HG03039 (cell line): ENCODE data around the gene CNTRL.
"Not testable (repeated sequence)": the region's sequence is repeated elsewhere in the genome, so short reads cannot be mapped to it uniquely, and the experiment has no call there.

Experiments used
- ATAC-seq: cut with Tn5 transposase; IDR thresholded peaks from one replicate; pipeline ENCODE4 v1.9.1; 2021; ENCODE audit warnings: mild to moderate bottlenecking, moderate library complexity; ENCODE audit not compliant: unreplicated experiment

CNTRL gene, protein sequence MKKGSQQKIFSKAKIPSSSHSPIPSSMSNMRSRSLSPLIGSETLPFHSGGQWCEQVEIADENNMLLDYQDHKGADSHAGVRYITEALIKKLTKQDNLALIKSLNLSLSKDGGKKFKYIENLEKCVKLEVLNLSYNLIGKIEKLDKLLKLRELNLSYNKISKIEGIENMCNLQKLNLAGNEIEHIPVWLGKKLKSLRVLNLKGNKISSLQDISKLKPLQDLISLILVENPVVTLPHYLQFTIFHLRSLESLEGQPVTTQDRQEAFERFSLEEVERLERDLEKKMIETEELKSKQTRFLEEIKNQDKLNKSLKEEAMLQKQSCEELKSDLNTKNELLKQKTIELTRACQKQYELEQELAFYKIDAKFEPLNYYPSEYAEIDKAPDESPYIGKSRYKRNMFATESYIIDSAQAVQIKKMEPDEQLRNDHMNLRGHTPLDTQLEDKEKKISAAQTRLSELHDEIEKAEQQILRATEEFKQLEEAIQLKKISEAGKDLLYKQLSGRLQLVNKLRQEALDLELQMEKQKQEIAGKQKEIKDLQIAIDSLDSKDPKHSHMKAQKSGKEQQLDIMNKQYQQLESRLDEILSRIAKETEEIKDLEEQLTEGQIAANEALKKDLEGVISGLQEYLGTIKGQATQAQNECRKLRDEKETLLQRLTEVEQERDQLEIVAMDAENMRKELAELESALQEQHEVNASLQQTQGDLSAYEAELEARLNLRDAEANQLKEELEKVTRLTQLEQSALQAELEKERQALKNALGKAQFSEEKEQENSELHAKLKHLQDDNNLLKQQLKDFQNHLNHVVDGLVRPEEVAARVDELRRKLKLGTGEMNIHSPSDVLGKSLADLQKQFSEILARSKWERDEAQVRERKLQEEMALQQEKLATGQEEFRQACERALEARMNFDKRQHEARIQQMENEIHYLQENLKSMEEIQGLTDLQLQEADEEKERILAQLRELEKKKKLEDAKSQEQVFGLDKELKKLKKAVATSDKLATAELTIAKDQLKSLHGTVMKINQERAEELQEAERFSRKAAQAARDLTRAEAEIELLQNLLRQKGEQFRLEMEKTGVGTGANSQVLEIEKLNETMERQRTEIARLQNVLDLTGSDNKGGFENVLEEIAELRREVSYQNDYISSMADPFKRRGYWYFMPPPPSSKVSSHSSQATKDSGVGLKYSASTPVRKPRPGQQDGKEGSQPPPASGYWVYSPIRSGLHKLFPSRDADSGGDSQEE (N-terminal part only)

DNA sequence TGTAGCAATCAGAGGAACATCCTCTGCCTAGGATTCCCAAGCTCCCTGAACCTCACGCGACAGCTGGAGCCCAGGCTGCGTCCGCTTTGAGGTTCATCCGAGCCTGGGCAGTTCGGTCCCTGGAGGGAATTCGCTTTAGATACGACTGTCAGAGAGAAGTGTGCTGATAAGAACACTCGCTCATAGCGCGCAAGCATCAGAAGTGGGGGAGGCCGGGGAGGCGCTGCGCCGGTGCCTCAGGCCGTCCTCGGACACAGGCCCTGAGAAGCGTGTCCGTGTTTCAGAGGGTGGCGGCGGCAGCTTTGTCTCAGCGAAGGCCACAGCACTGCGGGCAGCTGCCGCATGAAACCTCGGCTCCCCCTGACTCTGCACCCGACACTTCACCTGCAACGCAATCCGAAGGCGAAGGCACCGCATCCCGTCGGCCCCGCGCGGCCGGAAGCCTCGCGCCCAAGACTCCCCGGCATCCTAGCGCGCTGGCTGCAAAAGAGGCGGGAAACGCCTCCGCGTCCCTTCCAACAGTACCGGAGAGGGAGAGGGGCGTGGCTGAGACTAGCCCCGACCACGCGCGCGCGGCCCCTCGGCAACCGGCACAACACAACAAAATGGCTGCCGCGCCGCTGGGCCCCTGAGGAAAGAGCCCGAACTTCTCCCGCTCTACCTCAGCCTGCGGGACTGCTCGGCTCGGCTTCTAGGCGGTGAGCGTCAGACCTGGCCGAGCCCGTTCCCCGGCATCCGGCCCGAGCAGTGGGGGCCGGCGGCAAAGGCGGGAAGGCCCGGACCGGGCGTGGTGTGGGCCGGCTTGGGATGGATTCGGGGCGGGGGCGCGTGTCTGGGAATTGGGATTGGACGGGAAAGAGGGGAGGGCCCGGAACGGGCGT, at the start of gene CNTRL:
TSS of gene CNTRL (plus strand) at position 586 of the 881 bp plus-strand sequence. CDS start 13,372 bp downstream, outside the sequence.
- peak; percentile 71 for ATAC-seq

DNA sequence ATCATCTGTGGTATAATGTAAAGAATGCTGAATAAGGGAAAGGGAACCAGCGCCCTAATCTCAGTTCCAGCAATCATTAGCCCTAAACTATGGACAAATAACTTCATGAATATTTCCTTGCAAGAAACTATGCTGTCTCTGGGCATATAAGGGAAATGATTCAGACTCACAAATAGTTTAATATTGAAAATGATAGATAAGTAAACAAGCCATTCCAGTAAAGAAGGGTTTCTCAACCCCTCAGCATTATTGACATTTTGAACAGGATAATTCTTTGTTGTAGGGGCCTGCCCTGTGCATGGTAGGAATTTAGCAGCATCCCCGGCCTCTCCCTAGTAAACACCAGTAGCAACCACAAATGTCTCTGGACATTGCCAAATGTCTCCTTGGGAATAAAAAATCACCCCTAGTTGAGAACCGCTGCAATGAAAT, 48.5 kb upstream of the CNTRL start:
- no peak for ATAC-seq

DNA sequence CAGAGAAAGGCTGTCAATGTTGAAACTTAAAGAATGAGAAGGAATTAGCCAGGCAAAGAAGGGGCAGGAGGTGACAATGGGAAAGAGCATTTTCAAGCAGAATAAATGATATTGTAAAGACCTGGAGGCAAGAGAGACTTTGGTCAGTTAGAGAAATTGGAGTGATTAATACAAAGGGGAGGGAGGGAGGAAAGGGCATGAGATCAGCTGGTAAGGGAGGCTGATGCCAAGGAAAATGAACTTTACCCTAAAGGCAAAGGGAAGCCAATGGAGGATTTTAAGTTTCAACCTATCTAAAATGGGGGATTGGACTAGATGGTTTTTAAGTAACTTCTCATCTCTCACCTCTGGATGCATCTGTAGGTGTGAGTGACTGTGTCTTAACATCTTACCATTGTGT, 48.0 kb upstream of the CNTRL start:
- no peak for ATAC-seq

DNA sequence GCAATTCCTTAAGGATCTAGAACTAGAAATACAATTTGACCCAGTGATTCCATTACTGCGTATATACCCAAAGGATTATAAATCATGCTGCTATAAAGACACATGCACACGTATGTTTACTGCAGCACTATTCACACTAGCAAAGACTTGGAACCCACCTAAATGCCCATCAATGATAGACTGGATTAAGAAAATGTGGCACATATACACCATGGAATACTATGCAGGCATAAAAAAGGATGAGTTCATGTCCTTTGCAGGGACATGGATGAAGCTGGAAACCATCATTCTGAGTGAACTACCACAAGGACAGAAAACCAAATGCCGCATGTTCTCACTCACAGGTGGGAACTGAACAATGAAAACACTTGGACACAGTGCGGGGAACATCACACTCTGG, 46.5 kb upstream of the CNTRL start:
- ATAC-seq, result not testable (repeated sequence)

DNA sequence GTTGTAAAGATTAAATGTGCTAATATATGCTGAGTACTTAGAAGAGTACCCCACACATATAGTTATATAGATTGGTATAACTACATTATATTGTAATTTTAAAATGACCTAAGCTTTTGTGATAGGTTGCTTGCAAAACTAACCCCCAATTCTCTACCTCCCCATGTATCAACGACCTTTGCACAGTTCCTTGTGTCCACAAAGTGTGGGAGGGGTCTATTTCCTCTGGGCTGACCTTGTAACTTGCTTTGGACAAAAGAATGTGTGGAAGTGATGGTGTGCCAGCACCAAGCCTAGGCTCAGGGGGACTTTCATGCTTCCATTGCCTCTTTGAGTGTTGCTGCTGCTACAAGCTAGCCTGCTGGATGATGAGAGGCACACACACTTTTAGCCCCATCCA, 45.3 kb upstream of the CNTRL start:
- ATAC-seq, result no peak

DNA sequence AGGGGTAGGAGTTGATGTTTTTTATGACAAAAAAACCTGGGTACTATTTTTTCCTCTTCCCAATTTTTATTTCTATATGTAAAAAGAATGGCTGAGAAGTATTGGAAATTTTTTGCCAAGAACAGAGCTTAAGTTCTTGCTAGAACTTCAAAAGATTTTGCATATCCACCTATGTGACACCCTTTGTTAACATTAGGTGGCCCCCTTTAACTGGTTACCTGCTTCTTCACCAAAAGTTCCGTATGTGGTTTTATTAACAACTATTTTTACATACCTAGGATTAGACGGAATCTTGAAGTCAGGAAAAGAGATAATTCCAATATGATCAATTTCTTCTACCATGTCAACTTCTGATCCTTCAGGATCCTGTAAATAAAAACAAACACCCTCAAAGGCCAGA, 40.2 kb upstream of the CNTRL start:
- no peak for ATAC-seq

DNA sequence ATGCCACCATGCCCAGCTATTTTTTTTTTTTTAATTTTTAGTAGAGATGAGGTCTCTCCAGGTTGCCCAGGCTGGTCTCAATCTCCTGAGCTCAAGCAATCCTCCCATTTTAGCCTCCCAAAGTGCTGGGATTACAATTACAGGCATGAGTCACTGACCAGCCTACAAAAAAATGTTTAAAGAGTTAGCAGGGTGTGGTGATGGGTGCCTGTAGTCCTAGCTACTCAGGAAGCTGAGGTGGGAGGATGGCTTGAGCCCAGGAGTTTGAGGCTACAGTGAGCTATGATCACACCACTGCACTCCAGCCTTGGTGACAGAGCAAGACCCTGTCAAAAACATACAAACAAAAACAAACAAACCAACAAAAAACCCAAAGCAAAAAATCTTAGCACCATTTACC, 39.0 kb upstream of the CNTRL start:
- ATAC-seq, result not testable (repeated sequence)

DNA sequence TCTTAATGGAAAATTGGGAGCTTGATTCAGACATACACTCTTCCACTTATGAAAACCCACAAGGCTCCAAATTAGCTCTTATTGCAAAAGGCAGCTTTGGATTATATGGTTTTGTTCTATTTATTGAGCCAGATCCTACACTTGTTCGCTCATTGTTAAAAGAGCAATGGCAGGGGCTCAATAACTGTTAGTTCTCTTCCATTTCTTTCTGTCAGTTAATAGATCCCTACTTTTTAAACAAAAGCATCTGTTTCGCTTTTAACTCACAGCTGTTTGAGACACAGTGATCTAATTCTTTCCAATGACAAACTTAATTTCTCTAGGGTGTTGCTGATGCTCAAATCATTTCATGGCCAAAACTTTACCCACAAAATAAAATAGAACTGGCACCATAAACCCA, 36.4 kb upstream of the CNTRL start:
- ATAC-seq, result no peak

DNA sequence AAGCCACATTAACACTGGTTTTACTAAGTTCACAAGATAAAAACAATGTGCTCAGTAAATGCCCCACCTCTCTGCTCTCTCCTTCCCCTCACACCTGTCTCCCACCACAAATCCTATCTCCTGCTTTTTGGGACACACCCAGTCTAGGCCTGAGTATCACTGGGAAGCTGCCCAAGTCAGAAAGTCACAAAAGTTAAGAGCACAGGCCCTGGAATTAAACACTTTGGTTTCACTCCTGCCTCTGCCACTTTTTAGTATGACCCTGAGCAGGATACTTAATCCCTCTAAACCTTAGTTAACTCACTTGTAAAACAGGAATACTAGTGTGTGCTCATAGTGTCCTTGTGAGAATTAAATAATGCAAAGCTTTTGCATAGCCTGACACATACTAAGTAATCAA, 36.0 kb upstream of the CNTRL start:
- no peak for ATAC-seq

DNA sequence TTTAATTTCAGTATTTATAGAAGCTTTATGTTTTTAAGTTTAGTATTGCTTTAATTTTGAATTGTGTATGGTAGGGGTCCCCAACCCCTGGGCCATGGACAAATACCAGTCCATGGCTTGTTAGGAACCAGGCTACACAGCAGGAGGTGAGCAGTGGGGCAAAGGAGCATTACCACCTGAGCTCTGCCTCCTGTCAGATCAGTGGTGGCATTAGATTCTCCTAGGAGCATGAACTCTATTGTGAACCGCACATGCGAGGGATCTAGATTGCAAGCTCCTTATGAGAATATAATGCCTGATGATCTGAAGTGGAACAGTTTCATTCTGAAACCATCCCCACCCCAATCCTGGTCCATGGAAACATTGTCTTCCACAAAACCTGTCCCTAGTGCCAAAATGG, 26.6 kb upstream of the CNTRL start:
- no peak for ATAC-seq

DNA sequence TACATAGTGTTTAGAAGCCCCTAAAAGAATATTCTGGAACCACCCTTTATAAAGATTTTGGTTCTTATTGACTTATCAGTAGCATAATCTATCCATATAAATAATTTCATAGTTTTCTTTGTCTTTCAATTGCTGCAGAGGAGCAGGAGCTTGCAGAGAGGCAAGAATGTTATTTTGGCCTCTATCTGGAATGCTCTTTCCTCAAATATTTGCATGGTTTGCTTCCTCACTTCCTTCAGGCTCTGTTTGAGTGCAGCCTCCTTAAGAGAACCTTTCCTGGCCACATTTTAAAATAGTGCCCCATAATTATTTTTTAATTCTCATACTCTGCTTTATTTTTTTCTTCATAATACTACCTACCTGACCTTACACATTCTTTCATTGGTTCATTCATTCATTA, 26.1 kb upstream of the CNTRL start:
- no peak for ATAC-seq

DNA sequence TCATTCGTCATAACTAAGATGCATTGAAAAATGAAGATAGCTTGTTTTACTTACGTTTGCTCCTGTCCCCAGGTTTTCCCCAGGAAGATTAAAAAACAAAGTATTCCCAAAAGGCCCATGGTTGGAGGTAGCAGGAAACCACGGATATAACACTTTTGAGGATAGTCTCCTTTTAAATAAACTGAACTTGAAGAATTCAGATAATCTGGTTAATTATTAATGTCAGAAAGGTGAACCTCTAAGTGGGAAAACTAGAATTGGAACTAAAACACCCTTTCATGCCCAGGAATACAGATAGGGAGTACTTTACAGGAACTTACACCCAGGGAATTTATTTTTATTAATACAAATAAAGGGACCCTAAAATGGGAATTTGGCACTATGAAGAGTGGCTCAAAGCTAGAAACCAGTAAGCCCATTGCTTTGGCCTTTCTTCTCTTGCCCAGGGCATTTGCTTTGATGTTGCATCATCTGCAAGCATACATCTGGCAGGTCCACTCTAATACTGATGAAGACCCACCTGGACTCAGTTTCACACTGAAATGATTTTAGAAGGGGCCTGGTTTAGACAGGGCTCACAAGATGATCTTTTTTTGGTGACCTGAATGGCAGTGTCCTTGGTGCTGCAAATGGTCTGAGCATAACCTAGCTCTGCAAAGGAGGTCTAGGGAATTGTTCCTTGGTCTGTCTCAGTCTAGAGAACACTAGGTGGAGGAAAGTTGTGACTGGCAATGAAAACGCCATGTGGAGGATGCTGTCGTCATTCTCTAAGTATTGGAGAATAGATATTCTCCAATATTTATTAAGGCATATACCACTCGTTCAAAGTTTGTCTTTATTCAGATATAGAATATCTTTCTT, 24.4 kb upstream of the CNTRL start, which contains the start of gene C5:
TSS of gene C5 (minus strand) at position 148 of the 861 bp plus-strand sequence. CDS start at position 119, 29 bp downstream.
- no peak for ATAC-seq

DNA sequence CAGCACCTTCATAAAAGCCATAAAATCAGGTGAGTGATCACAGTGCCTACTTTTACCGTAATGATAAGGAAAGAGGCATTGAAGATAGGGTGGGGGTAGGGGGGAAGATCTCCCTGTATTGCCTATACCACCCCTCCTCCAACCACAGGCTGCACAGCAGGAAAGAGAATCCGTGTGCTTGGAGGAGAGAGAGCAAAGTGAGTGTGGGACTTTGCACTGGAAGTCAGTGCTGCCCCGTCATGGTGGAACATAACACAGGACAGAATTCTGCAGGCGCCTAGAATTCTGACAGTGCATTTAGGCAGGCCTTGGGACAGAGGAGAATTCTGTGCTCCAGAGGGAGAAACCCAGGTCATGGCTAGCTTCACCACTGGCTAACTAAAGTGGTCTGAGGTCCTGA, 21.2 kb upstream of the CNTRL start:
- no peak for ATAC-seq

DNA sequence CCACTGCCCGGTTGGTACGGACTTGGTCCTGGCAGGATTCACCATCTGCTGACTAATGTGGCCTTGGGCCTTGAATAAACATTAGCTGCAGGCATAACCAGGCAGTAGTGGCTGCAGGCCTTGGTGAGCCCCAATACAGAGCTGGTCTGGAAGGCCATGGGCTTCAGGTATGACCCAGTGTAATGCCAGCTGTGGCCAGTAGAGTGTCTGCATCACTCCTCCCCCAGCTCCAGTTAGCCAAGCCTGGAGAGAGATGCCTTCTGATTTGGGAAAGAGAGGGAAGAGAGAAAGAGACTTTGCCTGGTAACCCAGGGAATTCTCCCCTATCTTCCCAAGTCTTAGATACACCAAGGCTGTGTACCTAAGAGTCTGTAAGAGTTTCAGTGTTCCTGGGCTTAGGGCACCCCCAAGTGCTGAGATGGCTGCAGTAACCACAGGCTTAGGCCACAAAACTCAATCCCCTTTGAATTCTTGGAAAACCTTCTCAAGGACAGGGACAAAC, 19.1 kb upstream of the CNTRL start:
- no peak for ATAC-seq

DNA sequence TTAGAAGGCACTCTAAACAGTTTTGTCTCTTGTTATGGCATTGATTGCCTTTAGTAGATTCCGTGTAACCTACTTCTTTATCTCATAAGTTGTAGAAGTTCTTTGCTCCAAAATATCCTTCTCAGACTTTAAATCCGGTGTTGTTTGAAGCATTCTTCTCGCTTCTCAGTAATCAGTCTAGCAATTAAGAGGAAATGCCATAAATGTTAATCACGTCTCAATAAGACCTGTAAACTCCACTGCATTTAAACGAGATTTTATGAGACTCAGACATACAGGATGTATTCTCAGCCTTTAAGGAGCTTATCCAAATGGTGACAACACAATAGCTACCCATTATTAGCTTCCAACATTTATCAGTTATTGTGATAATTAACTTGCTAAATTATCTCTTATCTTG, 16.9 kb upstream of the CNTRL start:
- no peak for ATAC-seq

DNA sequence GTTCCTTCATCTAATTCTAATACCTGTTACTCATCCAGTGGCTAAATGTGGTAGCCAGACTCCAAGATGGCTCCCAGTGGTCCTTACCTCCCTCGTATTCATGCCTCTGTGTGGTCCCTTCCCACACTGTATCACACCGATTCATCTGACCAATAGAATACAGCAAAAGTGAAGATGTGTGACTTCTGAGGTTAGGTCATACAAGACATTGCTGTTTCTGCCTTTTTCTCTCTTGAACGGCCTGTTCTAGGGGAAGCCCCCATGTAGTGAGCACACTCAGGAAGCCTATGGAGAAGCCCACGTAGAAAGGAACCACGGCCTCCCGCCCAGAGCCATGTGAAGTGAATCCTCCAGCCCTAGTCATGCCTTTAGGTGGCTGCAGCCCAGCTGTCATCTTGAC, 15.2 kb upstream of the CNTRL start:
- ATAC-seq, result no peak

DNA sequence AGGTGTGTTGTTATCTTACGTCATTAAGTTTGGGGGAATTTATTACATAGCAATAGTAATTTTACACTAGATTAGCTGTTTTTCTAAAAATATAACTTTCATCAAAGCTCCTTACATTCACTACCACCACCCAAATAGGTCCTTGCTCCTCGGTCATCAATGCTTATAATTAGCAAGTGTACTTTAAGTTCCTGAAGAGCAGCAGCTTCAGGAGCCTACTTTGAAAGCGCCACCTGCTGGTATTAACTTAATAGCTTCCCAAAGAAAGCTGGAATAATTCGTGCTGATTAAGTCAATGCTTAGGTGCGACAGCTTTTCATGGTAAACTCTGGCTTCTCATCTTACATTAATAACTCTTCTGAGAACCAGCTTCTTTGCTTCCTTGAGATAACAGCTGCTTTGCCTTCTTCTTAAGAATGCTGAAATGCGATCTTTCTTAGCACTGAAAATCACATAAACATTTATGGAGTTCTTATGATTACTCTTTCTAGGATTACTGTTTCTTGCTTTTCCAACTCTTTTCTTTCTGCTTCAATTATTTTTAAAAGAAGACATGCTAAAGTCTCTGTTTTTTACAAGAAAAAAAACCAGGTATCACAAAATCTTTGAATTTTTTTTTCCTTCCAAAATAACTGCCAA, 14.6 kb upstream of the CNTRL start:
- ATAC-seq, result no peak

DNA sequence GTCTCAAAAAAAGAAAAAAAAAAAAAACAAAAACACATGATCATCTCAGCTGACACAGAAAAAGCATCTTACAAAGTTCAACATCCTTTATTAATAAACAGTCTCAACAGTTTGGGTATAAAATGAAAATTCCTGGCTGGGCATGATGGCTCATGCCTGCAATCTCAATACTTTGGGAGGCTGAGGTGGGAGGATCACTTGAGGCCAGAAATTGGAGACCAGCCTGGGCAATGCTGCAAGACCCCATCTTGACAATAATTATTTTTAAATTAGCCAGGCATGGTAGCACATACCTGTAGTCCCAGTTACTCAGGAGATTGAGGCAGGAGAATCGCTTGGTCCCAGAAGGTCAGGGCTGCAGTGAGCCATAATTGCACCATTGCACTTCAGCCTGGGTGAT, 7.9 kb upstream of the CNTRL start:
- ATAC-seq, result no peak

DNA sequence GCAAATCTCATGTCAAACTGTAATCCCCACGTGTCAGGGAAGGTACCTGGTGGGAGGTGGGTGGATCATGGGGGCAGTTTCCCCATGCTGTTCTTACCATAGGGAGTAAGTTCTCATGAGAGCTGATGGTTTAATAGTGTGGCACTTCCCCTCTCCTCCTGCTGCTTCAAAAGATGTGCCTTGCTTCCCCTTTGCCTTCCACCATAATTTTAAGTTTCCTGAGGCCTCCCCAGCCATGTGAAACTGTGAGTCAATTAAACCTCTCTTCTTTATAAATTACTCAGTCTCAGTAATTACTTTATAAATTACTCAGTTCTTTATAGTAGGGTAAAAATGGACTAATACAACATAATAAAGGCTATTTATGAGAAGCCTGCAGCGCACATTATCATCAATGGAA, 7.1 kb upstream of the CNTRL start:
- ATAC-seq, result no peak
